HG02763 (cell line): Measurements from ENCODE around the gene ATP6V0C.
"Not testable (repeated sequence)": the region's sequence is repeated elsewhere in the genome, so short reads cannot be mapped to it uniquely, and the experiment has no call there.

Experiments
- ATAC-seq: cut with Tn5 transposase; IDR thresholded peaks from one replicate; pipeline ENCODE4 v1.9.1; 2021; ENCODE audit warnings: mild to moderate bottlenecking, moderate library complexity; ENCODE audit not compliant: unreplicated experiment

The ATP6V0C gene

DNA sequence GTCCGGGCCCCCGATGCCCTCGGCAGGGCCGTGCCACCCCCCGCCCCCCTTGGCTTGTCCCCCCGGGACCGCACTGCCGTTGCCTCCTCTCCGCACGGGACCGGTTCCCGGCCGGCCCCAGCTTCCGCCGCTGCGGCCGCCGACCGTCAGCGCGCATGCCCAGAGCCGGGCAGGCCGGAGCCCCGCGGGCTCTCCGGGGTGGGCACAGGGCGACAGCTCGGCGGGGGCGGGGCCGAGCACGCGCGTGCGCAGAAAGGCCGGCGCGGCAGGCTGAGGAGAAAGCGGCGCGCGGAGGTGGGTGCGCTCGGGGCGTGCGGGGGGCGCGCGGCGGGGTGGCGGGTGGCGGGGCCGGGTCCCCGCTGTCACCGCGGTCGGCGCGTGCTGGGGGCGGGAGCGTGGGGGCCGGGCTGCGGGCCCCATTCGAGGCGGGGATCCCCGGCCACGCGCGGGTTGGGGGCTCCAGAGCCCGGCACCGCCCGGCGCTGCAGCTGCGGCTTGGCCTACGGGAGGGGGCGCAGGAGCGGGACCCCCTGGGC, 38.8 kb upstream of the ATP6V0C start, which contains the start of gene TBC1D24:
Gene TBC1D24 (plus strand): TSS at position 251 of the 536 bp plus-strand sequence. CDS start 21,022 bp downstream, outside the sequence.
- ATAC-seq: peak; percentile 64

DNA sequence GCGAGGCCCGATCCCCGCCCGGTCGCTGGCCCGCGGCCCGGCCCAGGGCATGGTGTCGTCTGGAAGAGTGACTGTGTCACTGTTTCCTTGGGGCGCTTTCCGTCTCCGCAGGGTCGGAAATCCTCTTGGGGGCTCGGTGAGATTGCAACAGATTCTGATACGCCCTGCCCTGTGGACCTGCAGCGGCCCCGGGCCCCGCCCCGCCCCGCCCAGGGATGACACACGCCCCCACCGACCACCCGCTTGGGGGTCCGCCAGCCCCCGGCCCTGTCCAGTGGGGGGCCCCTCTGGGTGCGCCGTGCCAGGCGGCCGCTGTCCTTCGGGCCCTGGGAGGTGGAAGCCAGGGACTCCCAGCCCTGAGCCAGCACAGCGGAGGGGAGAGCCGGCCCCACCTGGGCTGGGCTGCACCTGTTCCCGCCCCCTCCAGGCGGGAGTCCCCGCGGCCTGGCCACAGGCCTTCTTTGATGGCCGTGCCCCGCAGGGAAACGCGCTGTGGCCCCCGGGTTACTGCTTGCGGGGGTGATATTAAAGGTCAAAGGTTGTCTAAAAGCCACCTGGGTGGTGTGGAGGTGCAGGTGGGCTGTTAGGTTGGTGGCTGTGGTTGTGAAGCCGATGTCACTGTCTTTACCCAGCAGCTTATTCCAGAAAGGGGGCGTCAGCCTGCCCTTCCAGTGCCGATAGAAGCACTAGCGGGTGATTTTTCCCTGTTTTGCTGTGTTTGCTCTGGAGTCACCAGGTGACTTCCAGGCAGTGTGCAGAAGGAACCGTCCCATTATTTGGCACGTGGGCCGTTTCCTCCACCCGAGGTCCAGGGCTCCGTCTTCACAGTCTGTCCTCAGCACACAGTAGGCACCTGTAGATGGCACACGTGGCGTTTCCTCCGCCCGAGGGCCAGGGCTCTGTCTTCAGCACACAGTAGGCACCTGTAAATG, 38.1 kb upstream of the ATP6V0C start:
- no peak for ATAC-seq

DNA sequence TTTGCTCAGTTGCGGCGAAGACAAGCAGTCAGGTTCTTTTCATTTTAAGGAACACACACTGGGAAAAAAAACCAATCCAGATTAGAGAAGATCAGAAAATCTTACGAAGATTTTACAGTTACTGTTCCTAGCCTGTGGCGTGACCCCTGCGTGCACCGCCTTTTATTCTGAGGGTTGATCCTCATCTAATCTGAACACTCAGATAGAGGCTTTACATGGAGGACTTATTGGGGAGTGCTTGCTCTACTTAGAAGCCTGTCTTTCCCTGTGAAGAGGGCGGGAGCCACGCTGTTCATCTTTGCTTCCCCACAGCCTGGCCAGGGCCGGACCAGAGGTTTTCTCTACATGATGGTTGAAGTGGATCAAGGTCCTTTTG, 37.4 kb upstream of the ATP6V0C start:
- no peak for ATAC-seq

- no peak for ATAC-seq
Observed at GRCh38 chr16:2476741-2477140, 37.0 kb upstream of the ATP6V0C start.

DNA sequence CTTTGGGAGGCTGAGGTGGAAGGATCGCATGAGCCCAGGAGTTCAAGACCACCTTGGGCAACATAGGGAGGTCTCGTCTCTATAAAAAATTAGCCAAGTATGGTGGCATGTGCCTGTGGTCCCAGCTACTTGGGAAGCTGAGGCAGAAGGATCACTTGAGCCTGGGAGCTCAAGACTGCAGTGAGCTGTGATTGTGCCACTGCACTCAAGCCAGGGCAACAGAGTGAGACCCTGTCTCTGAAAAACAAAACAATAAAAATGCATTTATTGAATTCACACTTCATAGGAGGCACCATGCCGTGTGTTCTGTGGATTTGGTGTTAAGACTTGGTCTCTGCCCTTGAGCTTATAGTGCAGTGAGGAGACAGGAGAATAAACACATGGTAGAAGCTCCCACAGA, 36.4 kb upstream of the ATP6V0C start:
- no peak for ATAC-seq

DNA sequence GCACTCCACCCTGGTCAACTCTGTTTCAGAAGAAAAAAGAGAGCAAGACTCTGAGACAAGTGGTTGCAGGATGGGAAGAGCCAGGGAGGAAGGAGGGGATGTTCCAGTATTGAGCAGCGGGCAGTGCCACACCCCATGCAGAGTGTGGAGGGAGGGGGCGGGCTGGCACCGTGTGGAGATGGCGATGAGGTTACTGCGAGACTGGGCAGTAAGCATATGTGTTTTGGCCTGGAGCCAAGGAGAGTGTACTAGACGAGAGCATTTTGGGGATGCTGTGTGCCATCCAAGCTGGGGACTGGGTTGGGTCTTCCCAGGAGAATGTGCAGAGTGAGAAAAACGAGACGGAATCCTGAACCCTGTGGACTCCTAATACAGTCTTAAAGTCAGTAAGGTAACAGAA, 35.5 kb upstream of the ATP6V0C start:
- ATAC-seq: no peak

DNA sequence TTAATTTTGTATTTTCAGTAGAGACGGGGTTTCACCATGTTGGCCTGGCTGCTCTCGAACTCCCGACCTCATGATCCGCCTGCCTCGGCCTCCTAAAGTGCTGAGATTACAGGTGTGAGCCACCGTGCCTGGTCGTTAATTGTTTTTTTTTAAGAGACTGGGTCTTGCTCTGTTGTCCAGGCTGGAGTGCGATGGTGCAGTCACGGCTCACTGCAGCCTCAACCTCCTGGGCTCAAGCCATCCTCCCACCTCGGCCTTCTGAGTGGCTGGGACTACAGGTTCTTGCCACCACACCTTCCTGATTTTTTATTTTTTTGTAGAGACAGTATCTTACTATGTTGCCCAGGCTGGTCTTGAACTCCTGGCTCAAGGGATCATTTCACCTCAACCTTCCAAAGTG, 33.8 kb upstream of the ATP6V0C start:
- ATAC-seq: not testable (repeated sequence)

DNA sequence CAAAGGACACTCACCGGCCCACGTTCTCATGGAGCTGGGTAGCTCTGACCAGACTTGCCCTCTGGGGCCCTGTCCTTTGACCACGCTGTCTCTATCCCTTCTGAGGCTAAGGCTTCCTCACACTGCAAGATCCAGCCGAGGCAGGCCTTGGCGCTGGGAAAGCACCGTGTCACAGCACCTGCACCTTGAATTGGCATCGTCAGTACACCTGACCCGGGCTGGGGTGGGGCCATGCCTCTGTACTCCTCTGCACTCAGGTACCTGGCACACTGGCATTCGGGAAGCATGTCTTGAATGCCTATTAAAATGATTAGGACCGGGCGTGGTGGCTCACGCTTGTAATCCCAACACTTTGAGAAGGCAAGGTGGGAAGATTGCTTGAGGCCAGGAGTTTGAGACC, 32.8 kb upstream of the ATP6V0C start:
- no peak for ATAC-seq

GRCh38 chr16:2481676-2482075, 32.1 kb upstream of the ATP6V0C start:
- no peak for ATAC-seq

DNA sequence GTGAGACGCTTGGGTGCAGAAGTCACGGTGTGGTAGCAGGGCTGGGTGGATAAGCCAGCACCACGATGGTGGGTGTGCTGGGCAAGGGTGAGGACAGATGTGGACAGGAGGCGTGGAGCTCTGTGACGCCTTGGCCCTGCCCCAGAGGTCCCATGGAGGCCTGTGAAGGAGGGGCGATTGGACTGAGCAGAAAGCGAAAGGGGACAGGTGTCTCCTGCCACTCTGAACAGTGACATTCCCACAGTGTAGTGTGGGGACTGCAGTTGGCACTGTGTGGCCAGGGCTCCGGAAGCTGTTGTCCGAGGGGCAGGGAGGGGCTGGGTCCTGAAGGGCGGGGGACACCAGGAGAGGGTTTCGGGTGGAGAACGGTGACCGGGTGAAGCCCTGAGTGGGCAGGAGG, 31.5 kb upstream of the ATP6V0C start:
- ATAC-seq: no peak

GRCh38 chr16:2482708-2483534, 30.8 kb upstream of the ATP6V0C start:
- no peak for ATAC-seq

DNA sequence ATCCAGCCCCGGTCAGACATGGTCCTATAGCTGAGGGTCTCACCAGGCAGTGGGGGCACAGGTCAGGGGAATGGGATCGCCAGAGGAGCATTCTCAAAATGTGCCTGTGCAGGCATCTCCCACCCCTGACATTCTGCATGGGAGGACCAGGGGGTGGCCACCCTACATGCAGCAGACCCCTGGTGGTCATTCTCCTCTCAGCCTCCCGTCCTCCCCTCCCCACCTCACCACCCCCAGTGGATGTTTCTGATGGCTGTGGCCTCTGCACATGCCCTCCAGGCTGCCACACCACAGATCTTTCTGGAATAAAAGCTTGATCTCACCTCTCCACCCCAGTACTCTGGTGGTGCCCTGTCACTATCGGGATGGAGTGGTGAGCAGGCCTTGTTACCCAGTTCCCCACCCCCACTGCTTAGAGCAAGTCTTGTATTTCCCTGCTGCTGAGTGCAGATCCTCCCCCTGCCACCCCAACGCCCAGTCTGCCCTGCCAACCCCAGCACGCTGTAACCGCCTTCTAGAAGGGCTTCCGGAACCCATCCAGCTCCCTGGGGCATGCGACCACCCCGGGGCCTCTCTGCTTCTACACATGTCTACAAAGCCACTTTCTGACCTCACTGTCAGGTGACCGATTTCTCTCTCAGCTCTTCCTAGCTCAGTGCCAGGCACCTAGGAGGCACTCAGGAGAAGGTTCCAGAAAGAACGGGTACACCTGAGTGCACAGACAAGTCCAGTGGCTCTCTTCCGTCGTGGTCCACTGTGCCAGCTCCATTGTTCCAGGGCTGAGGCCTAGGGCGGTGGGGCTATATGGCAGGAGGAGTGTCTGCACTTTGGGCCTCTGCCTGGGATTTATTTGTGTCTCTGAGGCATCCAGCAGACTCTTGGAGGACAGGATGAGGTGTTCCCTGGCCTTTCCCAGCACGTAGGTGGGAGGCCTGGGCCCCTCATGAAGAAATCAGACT, 29.5 kb upstream of the ATP6V0C start:
- ATAC-seq: no peak

DNA sequence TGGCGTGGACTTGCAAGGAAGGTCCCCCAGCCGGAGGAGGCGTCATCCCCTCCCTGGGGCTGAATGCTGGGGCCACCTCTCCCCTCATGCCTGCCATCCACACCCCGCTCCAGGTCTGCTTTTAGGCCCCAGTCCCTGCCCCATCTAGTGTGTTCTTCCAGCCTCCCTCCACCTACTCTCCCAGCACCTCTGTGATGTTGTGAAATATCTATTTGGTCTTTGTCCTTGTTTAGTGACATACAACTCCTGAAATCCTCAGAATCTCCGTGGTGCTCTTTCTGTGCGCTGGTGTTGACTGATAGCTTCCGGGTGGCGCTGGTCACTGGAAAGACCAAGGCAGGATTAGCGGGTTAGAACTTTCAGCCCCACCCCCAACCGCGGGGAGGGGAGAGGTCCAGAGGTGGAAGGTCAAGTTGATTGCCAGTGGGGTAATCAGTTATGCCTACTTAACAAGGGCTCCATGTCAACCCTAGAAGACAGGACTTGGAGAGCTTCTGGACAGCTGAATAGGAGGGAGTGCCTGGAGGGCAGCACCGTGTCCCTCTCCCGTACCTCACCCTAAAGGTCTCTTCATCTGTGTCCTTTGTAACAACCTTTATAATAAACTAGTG, 28.7 kb upstream of the ATP6V0C start:
- no peak for ATAC-seq

GRCh38 chr16:2485811-2486507, 27.8 kb upstream of the ATP6V0C start:
- no peak for ATAC-seq

DNA sequence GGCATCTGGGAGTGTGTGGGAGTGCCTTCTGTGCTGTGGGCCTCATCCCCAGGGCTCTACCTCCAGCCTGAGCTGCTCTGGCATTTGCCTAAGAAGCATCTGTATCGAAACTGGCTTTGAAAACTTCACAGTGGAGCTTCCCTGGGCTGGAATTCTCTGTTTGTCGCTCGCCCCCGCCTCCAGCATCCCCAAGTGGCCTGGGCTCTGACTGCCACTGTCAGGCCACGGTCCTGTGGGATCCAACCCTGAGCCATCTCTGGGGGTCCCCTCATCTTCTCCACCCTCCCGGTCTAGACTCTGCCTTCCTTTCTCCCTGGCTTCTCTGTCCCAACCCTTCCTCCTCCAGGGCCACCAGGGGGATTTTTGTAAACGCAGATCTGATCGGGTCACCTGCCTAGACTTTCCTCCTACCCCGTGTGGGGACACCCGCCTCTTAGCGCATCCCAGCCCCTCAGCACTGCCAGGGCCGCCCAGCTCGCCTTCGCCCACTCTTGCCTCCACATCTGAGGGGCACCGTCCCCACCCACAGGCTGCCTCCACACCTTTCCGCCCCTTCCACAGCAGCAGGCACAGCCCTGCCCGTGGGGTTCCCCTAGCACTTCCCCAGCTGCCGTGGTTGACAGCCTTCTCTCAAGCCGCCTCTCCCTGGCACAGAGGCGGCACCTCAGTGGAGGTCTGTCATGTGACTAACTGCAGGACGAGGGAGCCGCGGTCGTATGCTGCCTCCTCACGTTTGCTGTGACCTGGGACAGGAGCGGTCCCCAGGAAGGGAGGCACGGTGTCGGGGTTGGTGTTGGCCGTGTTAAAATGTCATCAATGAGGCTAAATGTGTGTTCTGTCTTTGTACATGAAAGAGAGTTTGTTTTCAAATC, 26.9 kb upstream of the ATP6V0C start:
- ATAC-seq: peak; percentile 63

DNA sequence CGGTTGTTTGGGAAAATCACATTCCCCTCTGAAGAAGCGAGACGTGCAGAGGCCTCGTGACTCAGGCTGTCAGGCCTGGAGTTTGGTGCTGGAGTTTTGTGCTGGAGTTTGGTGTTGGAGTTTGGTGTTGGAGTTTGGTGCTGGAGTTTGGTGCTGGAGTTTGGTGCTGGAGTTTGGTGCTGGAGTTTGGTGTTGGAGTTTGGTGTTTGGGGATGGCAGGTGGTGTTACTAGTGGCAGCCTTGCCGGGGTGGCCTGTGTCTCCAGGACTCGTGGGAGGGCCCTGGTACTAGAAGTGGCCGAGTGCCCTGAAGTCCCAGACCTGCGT, 26.3 kb upstream of the ATP6V0C start:
- no peak for ATAC-seq

DNA sequence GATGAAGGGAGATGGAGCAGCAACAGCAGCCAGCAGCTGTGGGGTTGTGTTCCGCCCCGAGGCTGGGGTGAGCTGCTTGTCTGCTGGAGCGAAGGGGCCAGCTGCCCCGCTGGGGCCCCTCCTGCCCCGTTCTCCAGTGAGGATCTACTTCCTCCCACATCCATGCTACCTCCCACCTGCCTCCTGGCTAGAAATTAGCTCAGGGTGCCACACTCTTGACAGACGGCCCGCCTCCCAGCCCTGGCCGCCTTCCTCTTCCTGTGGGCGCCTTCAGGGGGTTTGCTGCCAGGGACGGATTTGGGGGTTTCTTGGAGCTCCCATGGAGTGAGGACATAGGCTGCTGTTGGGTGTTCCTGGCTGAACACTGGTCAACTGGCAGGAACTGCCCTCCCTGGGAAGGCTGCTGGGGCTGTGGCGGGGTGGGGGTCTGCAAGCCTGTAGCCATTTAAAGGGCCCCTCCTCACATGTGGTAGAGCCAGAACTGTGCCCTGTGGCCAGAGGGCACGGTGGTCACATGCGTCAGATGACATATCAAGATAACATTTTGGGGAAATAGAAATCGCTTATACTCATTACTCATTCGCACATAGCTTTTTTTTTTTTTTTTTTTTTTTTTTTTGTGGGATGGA, 25.7 kb upstream of the ATP6V0C start:
- no peak for ATAC-seq

DNA sequence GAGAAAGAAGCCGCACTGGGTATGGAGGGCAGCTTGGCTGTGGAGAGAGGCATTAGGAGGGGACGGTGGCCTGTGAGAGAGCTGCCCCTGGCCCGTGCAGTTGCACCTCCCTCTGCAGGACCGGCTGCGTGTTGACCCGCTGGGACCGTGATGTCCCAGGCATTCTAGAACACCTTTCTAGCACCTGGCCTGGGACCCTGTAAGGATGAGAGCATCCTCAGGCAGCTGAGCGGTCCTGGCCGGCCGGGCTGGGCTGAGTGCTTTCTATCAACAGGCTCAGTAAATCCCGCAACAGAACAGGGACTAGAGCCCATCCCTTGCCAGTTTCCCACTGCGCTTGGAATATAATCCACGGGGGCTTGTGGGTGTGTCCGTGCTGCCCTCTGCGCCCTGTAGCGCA, 24.2 kb upstream of the ATP6V0C start:
- no peak for ATAC-seq
